Karpas-422 (cell line): ENCODE measurements around the gene NRXN3. TPM values are rescaled to one million over a fixed set of nuclear protein-coding genes. Genes with fewer than 3 reads are reported as not detected.

Experiments used
- DNase-seq: peaks from one replicate; pipeline ENCODE4 v3.0.0-alpha.2; 2015
- H2AFZ ChIP-seq: fragments of 200-600 bp; sonication (generic); 2 replicates; pipeline ENCODE4 v1.6.1; 2014; ENCODE audit warnings: antibody characterized with exemption, low read length, mixed read lengths
- H3K27ac ChIP-seq: fragments of 200-600 bp; sonication (generic); 2 replicates; pipeline ENCODE4 v1.5.1; 2014; ENCODE audit warnings: mild to moderate bottlenecking, low read length, moderate library complexity
- H3K27me3 ChIP-seq: fragments of 200-600 bp; sonication (generic); 2 replicates; pipeline ENCODE4 v1.6.1; 2014; ENCODE audit warnings: low read length, mixed read lengths
- H3K36me3 ChIP-seq: fragments of 200-600 bp; sonication (generic); 2 replicates; pipeline ENCODE4 v1.6.1; 2014; ENCODE audit warnings: low read length, mixed read lengths; ENCODE audit not compliant: insufficient read depth
- H3K4me1 ChIP-seq: fragments of 200-600 bp; sonication (generic); 2 replicates; pipeline ENCODE4 v1.6.1; 2014; ENCODE audit warnings: mild to moderate bottlenecking, low read length, mixed read lengths
- H3K4me2 ChIP-seq: fragments of 200-600 bp; sonication (generic); 2 replicates; pipeline ENCODE4 v1.6.1; 2014; ENCODE audit warnings: low read length, low read depth, mild to moderate bottlenecking; ENCODE audit not compliant: poor library complexity, severe bottlenecking
- H3K4me3 ChIP-seq: fragments of 200-600 bp; sonication (generic); 2 replicates; pipeline ENCODE4 v1.5.1; 2014; ENCODE audit warnings: mild to moderate bottlenecking, antibody characterized with exemption, low read length, mixed read lengths
- H3K79me2 ChIP-seq: fragments of 200-600 bp; sonication (generic); 2 replicates; pipeline ENCODE4 v1.6.1; 2014; ENCODE audit warnings: mild to moderate bottlenecking, low read length, mixed read lengths
- H3K9ac ChIP-seq: fragments of 200-600 bp; sonication (generic); 2 replicates; pipeline ENCODE4 v1.6.0; 2014; ENCODE audit warnings: low read length
- H3K9me2 ChIP-seq: fragments of 200-600 bp; sonication (generic), shearing (Covaris generic); replicated peaks from 2 replicates; pipeline ENCODE4 v1.6.0; 2014; ENCODE audit warnings: mild to moderate bottlenecking, low read length, moderate library complexity; ENCODE audit not compliant: insufficient read depth
- H3K9me3 ChIP-seq: fragments of 300-700, 200-600 bp; sonication (generic); 2 replicates; pipeline ENCODE4 v1.6.1; 2014; ENCODE audit warnings: low read length, mixed read lengths
- H4K20me1 ChIP-seq: fragments of 200-600 bp; sonication (generic); 2 replicates; pipeline ENCODE4 v1.6.1; 2014; ENCODE audit warnings: mild to moderate bottlenecking, antibody characterized with exemption, low read length, low read depth; ENCODE audit not compliant: insufficient read depth
- total RNA-seq: library from RNA; depleted of rRNA; stranded (reverse); fragments of >200 nt; shearing (Covaris generic); gene quantifications from 2 replicates; pipeline ENCODE4 v1.2.3, GENCODE V29; 2014; ENCODE audit warnings: low replicate concordance

The NRXN3 gene
- total RNA-seq, 1 experiment from 2014 or later: not detected

- Histone ChIP-seq H3K79me2 (no peaks in the 10 kb centered on the region), H3K9me3 (no peaks in the 10 kb centered on the region), H4K20me1 (no peaks in the 10 kb centered on the region), H2AFZ (no peak overlapping the region), H3K4me3 (no peak overlapping the region), H3K36me3 (no peaks in the 10 kb centered on the region), H3K27me3 (no peaks in the 10 kb centered on the region), H3K4me2 (no peak overlapping the region), H3K27ac (no peak overlapping the region), H3K4me1 (peaks cover 13% of the 10 kb centered on the region; the same call in 1 of the 2 replicates), H3K9ac (no peak overlapping the region), H3K9me2 (no peaks in the 10 kb centered on the region)
- DNase-seq: no peak
Measured at GRCh38 chr14:79670811-79671210, 1500.6 kb downstream of the NRXN3 start.

- Histone ChIP-seq H3K4me3 (no peak overlapping the region), H3K9me2 (no peaks in the 10 kb centered on the region), H3K4me1 (peaks cover 4% of the 10 kb centered on the region; the same call in 1 of the 2 replicates), H3K4me2 (no peak overlapping the region), H3K9me3 (no peaks in the 10 kb centered on the region), H3K79me2 (no peaks in the 10 kb centered on the region), H2AFZ (no peak overlapping the region), H4K20me1 (no peaks in the 10 kb centered on the region), H3K27ac (no peak overlapping the region), H3K36me3 (no peaks in the 10 kb centered on the region), H3K9ac (no peak overlapping the region), H3K27me3 (0 out of 2 replicates have a peak, but pooled peaks cover 3% of the 10 kb centered on the region)
- no peak for DNase-seq
Measured at GRCh38 chr14:79680087-79680486, 1509.9 kb downstream of the NRXN3 start.

DNA sequence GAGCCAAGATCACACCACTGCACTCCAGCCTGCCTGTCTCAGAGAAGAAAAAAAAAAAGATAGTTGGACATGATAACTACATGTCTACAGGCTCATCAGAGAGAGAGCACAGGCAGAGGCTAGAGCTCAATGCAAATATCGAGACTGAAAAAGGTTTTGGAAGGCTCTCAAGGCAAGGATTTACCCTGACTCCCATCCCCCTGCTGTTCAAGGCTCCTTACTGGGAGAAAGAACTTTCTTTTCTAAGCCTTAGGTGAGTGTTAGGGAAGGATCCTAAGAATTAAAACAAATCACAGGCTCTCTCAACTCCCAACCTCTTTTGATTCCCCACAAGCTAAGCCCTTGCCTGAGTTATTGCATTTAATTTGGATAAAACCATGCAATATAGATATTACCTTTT lies 1516.0 kb downstream of the NRXN3 start:
- Histone ChIP-seq H3K4me3 (no peak overlapping the region), H4K20me1 (no peaks in the 10 kb centered on the region), H3K4me2 (no peak overlapping the region), H2AFZ (no peak overlapping the region), H3K27me3 (no peaks in the 10 kb centered on the region), H3K36me3 (no peaks in the 10 kb centered on the region), H3K9me3 (no peaks in the 10 kb centered on the region), H3K9me2 (no peaks in the 10 kb centered on the region), H3K9ac (no peak overlapping the region), H3K79me2 (no peaks in the 10 kb centered on the region), H3K4me1 (peaks cover 8% of the 10 kb centered on the region; the same call in 1 of the 2 replicates), H3K27ac (no peak overlapping the region)
- no peak for DNase-seq

- DNase-seq: no peak
- no peak overlapping the region for H3K27ac ChIP-seq
- no peak overlapping the region for H3K4me2 ChIP-seq
- H3K36me3 ChIP-seq: no peaks in the 10 kb centered on the region
- H2AFZ ChIP-seq: no peak overlapping the region
- H3K27me3 ChIP-seq: no peaks in the 10 kb centered on the region
- 0 out of 2 replicates have a peak, but pooled peaks cover 3% of the 10 kb centered on the region for H3K4me1 ChIP-seq
- H3K79me2 ChIP-seq: no peaks in the 10 kb centered on the region
- H3K9me2 ChIP-seq: no peaks in the 10 kb centered on the region
- no peak overlapping the region for H3K4me3 ChIP-seq
- H3K9me3 ChIP-seq: no peaks in the 10 kb centered on the region
- H4K20me1 ChIP-seq: no peaks in the 10 kb centered on the region
- H3K9ac ChIP-seq: no peak overlapping the region
Measured at GRCh38 chr14:79690960-79691359, 1520.8 kb downstream of the NRXN3 start.

DNA sequence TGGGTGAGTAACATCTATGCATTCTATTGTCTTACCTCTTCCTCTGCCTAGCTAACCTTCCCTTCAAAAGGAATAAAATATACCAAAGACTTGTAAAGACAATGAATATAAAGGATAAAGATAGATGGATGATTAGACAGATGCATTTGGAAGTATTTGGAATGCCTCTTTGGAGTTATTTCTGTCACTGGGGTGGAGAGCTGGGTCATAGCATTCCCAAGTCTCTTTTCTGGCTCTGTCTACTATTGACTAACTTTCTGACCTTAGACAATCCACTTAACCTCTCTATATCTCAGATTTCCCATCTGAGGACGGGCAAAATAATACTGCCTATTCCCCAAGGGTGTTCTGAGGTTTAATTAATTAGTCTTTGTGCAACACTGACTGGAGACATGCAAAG lies 1523.8 kb downstream of the NRXN3 start:
- Histone ChIP-seq H3K27ac (no peak overlapping the region), H3K4me1 (no peaks in the 10 kb centered on the region), H3K9me2 (peaks cover 9% of the 10 kb centered on the region; the same call in 1 of the 2 replicates), H3K79me2 (no peaks in the 10 kb centered on the region), H3K27me3 (no peaks in the 10 kb centered on the region; the same call in 1 of the 2 replicates), H3K9me3 (no peaks in the 10 kb centered on the region), H3K36me3 (no peaks in the 10 kb centered on the region), H2AFZ (no peak overlapping the region), H3K9ac (no peak overlapping the region), H3K4me2 (no peak overlapping the region), H3K4me3 (no peak overlapping the region), H4K20me1 (no peaks in the 10 kb centered on the region)
- no peak for DNase-seq

GRCh38 chr14:79695307-79695706 lies 1525.1 kb downstream of the NRXN3 start:
- Histone ChIP-seq H3K4me1 (no peaks in the 10 kb centered on the region), H4K20me1 (no peaks in the 10 kb centered on the region), H3K4me2 (no peak overlapping the region), H3K4me3 (no peak overlapping the region), H3K9ac (no peak overlapping the region), H3K9me2 (peaks cover 9% of the 10 kb centered on the region; the same call in 1 of the 2 replicates), H3K36me3 (no peaks in the 10 kb centered on the region), H2AFZ (no peak overlapping the region), H3K27ac (no peak overlapping the region), H3K79me2 (no peaks in the 10 kb centered on the region), H3K9me3 (no peaks in the 10 kb centered on the region), H3K27me3 (no peaks in the 10 kb centered on the region; the same call in 1 of the 2 replicates)
- no peak for DNase-seq

DNA sequence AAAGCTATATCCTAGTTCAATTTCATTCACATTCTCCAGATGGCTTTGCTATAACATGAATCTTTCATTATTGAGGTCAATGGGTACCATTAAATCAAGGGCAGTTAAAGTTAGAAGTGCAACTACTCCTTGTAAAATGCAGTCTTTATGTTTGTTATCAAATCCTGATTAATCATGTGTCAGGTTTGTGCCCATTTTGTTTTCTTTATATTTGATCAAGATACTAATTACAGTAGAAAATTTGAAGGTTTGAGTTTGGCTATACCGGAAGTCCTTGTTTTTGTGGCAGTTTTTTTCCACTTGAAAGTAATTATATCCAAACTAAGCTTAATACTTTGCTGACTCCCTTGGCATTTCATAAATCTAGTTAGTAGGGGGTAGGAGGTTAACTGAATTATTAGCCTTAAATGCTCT lies 1528.1 kb downstream of the NRXN3 start:
- H3K79me2 ChIP-seq: no peaks in the 10 kb centered on the region
- no peak overlapping the region for H3K27ac ChIP-seq
- H3K9me3 ChIP-seq: no peaks in the 10 kb centered on the region
- no peak for DNase-seq
- no peak overlapping the region for H2AFZ ChIP-seq
- no peak overlapping the region for H3K9ac ChIP-seq
- H3K4me3 ChIP-seq: no peak overlapping the region
- no peaks in the 10 kb centered on the region; the same call in 1 of the 2 replicates for H3K27me3 ChIP-seq
- no peaks in the 10 kb centered on the region for H4K20me1 ChIP-seq
- H3K4me1 ChIP-seq: no peaks in the 10 kb centered on the region
- no peak overlapping the region for H3K4me2 ChIP-seq
- no peaks in the 10 kb centered on the region for H3K36me3 ChIP-seq
- peaks cover 9% of the 10 kb centered on the region; the same call in 1 of the 2 replicates for H3K9me2 ChIP-seq

- no peak overlapping the region for H3K9ac ChIP-seq
- H4K20me1 ChIP-seq: no peaks in the 10 kb centered on the region
- H3K27ac ChIP-seq: no peak overlapping the region
- no peak for DNase-seq
- no peak overlapping the region for H3K4me2 ChIP-seq
- H3K9me3 ChIP-seq: no peaks in the 10 kb centered on the region
- no peaks in the 10 kb centered on the region for H3K79me2 ChIP-seq
- no peak overlapping the region for H3K4me3 ChIP-seq
- no peaks in the 10 kb centered on the region for H3K4me1 ChIP-seq
- H3K27me3 ChIP-seq: no peaks in the 10 kb centered on the region; the same call in 1 of the 2 replicates
- H3K9me2 ChIP-seq: peaks cover 9% of the 10 kb centered on the region; the same call in 1 of the 2 replicates
- H3K36me3 ChIP-seq: no peaks in the 10 kb centered on the region
- no peak overlapping the region for H2AFZ ChIP-seq
Measured at GRCh38 chr14:79699206-79699605, 1529.0 kb downstream of the NRXN3 start.
